ENCODE data around the gene ODAD4.

The ODAD4 gene

GRCh38 chr17:41972571-41973407, 42.4 kb downstream of the ODAD4 start:
- DNase-seq: no peak

DNA sequence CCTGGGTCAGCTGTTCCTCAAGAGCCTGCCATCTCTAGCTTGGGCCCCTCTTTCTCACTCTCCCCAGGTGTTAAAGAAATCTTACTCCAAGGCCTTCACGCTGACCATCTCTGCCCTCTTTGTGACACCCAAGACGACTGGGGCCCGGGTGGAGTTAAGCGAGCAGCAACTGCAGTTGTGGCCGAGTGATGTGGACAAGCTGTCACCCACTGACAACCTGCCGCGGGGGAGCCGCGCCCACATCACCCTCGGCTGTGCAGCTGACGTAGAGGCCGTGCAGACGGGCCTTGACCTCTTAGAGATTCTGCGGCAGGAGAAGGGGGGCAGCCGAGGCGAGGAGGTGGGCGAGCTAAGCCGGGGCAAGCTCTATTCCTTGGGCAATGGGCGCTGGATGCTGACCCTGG, 43.0 kb downstream of the ODAD4 start:
- no peak for DNase-seq

GRCh38 chr17:41974031-41974430, 43.6 kb downstream of the ODAD4 start:
- DNase-seq: no peak

GRCh38 chr17:41974658-41975057, 44.2 kb downstream of the ODAD4 start:
- DNase-seq: no peak

DNA sequence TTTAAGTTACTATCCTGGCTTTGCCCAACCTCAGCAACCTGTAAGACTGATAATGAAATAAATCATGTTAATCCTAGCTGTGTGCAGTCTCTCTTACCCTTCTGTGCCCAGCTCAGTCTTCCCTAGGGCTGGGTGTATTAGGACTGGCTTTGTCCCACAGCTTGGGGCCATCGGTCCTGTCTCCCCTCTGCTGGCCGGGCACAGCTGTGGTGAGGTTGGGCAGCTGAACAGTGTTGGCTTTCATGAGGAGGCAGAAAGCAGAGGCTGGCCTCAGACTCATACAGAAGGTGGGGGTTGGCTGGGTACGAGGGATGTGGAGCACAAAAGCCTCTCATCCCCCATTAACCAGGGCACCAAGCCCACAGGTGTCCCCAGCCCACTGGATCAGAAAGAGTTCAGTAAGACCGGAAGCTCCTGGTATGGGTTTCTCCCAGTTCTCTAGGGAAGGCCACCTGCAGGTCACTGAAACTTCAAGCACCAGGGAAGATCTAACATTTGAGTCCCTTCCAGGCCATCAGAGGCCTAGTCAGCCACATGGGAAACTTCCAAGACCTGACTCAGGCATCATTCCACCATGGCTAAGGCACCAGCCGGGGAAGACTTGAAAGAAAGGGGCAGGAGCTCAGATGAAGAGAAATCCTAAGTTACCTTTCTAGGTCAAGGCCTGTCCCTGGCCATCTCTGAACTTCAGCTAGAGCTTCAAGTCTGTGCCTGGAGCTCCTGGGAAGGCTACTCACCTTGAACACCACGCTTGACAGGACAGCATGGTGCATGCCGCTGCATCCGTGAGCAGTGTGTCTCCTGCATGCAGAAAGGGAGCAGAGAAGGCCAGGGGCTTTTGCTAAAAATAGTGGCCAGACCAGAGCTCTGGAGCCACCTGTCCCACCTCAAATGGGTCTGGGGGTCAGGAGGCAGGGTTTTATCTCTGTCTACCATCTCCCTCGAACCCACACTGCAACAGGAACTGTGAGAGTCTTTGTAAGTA, 45.0 kb downstream of the ODAD4 start:
- no peak for DNase-seq

GRCh38 chr17:41976142-41976768, 45.8 kb downstream of the ODAD4 start:
- no peak for DNase-seq

DNA sequence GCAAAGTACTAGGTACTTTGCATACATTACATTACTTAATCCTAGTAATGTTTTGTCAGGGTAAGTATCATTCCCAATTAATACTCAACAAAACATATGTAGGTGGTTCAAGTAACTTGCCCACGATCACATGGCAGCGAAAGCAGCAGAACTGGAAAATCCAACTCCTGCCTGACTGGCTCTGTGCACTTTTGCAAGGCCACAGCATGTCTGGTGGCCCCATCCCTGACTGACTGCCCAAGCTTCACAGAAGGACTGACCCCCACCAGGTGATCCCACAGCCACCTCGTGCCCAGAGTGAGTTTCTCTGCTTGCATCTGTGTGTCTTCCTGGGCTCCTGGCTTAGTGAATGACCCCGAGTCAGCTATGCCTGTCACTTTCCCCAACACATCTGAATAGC, 47.6 kb downstream of the ODAD4 start:
- no peak for DNase-seq

DNA sequence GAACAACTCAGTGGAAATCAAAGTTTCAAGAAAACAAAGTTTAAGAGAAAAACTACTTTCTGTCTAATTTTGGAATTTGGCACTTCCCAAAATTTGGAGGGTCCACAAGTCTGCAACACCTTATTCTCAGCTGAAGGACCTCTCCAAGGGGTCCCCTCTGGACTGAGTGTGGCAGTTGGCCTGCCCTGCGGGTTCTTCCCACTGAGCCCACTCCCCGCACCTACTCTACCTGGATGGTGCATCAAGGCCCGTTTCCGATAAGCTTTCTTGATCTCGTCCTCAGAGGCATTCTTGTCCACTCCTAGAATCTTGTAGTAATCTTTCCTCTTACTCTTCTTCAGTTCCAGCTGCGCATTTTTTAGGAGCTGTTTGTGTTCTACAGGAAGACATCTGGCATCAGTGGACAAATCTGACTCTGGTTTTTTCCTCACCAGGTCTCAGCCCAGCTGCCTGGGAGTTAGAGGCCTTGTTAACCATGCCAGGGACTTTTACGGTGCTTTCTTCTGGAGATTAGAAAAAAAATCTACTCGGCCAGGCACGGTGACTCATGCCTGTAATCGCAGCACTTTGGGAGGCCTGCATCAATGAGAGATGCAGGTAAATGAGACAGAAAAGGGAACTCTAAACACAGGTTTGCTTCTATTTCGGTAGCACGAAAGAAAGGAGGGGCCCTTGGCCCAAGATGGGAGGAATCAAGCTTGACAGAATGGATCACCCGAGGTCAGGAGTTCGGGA, 51.8 kb downstream of the ODAD4 start:
- DNase-seq: no peak

DNA sequence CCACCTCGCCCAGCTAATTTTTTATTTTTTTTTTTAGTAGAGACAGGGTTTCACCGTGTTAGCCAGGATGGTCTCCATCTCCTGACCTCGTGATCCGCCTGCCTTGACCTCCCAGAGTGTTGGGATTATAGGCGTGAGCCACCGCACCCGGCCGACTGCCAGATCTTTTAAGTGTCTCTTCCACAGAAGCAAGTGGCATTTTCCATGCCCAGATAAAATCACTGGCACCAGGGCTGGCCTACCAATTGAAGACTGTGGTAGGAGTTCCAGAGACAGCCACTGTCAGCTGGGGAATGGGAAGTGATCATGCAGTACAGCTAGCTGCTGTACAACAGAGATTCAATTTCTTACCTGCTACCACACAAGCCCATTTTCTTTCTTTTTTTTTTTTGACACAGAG, 54.0 kb downstream of the ODAD4 start:
- DNase-seq: no peak

DNA sequence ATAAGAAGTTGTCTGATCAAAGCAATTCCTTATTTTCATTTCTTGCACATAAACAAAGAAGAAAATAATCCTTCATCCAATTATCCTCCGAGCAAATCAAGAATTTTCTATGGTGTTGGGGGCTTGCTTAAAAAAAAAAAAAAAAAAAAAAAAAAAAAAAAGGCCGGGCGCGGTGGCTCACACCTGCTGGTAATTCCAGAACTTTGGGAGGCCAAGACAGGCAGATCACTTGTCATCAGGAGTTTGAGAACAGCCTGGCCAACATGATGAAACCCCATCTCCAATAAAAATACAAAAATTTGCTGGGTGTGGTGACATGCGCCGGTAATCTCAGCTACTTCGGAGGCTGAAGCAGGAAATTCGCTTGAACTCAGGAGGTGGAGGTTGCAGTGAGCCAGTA, 55.5 kb downstream of the ODAD4 start:
- no peak for DNase-seq

DNA sequence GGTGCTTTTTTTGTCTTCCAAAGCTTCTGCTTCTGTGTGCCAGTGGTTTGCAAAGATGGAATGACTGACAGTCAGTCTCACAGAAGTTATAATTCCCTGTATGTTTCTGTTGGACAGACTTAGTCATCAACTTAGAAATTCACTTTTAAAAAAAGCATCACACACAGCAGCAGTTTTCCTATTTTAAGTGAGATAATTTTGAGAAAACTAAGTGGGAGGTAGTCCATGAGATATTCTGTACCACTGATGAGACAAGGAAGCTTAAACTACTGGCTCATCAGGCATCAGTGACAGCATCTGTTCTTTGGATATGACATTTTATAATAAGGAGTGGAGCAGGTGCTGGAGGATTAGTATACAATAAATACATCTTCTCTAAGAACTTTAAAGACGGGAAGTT, 56.2 kb downstream of the ODAD4 start:
- DNase-seq: no peak

DNA sequence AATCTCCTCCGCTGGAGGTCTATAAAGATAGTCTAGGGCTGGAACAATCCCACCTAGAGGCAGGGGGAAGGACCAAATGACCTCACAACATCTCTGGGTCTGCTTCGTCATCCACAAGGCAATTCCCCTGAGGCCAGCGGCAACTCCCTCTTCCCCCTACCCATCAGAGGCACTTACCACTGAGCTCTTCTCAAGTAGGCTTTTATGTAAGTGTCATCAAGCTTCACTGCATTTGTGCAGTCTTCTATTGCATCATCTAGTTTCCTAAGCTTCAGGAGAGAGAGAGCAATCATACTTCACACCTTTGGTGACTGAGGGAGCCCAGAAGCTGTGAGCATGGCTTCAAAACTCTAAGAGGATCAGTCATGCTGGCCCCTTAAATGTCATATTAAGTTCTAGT, 57.2 kb downstream of the ODAD4 start:
- no peak for DNase-seq

DNA sequence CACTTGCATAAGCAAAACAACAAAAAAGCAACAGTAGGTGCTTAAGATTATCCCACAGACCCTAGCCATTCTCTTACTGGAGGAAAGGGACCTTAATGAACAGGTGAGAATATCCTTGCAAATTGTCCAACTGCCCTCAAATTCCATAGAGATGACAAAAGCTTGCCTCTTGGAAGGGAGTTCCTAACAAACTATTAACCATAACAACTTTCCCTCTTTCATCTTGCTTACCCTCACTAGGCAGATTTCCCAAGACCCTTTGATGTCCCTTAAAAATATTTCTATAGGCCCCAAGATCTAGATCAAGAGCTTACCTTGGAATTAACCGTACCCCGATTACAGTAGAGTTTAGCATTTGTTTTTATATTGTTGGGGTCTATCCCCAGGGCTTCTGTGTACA, 58.0 kb downstream of the ODAD4 start:
- DNase-seq: no peak

DNA sequence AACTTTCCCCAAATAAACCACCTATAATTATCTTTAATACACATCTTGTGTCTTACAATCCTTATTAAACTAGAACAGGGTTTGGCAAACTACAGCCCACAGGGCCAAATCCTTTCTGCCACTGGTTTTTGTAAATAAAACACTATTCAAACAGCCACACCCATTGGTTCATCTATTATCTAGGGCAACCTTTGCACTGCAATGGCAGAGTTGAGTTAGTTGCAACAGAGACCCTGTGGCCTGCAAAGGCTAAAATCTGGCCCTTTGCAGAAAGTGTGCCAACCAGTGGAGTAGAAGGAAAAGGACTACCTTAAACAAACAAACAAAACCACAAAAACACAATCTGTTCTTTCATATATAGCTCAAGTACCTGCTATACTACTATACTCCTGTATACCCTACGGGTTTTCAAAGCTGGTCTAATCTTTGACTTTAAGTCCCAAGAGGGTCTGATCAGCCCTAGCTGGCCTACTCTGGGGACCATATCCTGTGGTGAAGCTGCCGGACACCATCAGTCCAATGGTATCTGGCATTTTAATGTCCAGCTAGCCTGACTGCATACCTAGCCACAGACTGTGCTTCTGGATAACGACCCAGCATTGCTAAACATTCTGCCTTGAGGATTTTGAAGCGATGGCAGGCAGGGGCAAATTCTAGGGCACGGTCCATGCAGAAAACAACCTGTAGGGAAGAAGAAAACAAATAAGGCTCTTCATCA, 59.4 kb downstream of the ODAD4 start:
- no peak for DNase-seq

DNA sequence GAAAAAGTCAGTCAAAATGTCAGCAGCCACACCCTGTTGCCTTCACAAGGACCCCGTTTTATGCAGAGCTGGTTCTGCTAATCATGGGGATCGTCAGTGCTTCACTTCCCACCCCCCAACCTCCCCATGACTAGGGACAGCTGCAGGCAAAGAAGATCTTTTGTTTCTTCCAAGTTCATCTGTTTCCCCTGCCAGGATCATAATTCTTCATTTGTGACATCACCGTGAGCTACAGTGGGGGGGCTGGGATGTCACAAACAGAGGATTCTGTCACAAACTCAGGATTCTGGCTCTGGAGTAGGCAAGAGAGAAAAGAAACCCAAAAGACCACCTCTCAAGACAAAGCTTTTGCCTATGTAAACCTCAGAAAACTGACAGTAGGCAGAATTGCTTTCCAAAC, 62.2 kb downstream of the ODAD4 start:
- no peak for DNase-seq

DNA sequence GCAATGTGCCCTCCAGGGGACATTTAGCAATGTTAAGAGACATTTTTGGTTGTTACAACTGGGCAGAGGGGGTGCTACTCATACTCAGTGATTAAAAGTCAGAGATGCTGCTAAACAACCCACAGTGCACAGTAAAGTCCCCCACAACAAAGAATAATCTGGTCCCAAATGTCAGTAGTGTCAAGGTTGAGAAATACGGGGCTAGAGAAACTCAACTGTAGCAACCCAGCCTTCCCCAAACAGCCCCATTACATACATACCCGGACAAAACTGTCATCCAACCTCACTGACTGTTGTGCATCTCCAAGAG, 66.4 kb downstream of the ODAD4 start:
- DNase-seq: no peak

DNA sequence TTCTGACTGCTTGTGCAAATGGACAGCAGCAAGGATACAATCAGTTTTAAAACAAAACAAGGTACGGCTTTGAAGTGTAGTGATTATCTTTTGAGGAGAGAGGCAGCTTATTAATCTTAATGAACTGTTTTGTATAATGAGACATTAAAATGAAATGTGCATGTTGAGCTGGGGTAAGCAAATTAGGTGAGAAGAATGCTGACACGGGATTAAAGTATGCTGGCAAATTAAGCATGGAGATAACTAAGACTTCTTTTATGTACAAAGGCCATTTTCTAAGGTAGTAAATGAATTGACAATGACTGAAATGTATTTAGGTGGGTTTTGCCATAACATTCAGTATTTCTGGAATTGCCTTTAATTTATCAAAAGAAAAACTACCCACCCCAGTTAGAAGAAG, 68.1 kb downstream of the ODAD4 start:
- DNase-seq: no peak

DNA sequence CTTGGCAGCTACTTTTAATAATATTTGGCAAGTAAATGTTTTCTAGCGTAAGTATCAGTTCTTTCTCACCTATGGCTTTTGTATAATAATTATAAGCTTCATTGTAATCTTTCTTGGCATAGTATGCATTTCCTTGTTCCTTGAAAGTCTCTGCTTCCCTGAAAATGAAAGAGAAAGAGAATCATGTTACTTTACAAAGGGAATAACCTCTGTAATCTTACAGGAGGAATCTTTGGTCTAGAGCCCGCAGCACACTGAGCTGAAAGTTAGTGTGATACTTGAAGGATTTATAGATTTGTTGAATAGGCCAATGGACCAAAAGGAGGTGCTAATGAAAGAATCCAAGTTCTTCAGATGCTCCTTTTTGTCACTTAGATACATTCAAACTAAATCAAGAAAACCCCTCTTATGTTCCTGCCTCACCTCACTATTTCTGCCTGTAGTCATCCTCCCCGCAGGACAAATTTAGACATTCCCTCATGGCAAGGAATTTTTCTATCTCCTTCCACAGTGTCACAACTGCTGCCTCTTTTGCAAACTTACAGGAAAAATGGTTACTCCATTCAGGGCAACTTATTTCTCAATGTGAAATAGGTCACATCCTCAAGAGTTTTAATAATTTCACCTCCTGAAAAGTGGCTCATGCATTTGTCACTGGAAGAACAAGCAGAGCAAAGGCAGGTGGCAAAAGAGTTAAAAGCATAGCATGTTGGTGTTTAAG, 70.2 kb downstream of the ODAD4 start:
- no peak for DNase-seq

DNA sequence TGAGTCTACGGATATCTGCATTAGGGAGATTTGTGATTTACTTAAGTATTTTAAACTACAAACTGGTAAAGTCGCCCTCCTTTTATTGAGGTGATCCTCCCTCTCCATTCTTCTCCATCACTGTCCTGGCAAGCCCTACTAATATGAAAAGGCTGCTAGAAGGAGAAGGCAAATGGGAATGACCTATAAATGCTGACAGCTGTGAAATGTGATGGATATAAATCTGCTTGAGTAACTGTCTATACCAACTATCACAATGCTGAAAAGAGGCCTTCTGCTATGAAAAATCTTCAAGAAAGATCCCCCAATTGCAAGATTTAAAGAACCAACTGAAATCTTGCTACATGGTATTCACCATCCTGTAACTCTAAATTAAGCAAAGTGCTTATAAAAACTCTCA, 71.3 kb downstream of the ODAD4 start:
- no peak for DNase-seq

DNA sequence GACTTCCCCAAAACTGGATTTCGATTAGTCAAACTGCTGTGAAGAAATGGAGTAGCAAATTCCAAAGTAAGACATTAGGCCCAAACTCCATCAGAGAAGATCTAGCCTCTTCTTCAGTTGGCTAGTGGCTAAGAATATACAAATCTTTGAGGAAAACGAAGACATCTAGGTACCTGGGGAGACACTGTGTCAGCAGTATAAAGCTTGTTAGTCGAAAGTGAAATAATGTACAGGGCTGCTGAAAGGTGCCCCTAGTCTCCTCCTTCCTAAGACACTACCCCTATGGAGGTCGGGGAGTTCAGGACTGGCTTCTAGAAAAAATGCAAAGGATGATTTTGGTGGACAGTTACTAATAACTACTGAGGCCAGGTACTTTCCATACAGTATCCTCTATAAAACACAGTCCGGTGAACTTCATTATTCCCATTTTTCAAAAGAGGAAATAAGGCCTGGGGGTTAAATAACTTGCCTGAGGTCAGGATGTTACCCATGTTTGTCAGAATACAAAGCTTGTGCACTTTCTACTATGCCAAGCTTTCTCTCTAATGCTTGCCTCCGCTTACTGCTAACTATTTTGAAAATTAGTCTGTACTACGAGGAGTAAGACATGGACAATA, 71.9 kb downstream of the ODAD4 start:
- DNase-seq: no peak

DNA sequence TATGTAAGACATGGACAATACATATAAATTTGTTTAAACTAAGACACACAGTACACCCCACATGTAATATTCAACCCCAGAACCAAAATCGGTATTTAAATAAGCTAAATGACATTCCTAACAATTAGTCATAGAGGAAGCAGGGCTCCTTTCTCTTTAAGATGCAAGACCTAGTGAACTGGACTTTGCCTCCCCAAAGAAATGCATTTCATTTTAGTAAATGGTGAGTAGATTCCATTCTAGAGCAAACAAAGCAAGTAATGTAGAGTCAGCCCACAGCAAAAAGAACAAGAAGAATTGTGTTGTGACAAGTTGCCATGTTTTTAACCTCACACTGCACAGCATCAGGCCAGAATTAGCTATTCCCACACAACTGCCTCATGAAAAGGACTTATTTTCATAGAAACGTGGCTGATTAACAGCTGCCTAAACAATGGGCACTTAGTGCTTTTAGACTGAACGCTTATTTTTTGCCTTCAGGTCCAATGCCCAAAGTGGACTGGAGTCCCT, 72.4 kb downstream of the ODAD4 start:
- no peak for DNase-seq

Data from NCI-H1417 treated with DMSO at 0.1 percent for 48 hours (cell line).